G401.6 (cell line): ENCODE data around the gene ICAM1.
"Not testable (repeated sequence)": the region's sequence is repeated elsewhere in the genome, so short reads cannot be mapped to it uniquely, and the experiment has no call there.

Source experiments
- FAIRE-seq: peaks from 2 replicates; lab custom pipeline; 2012; peaks lifted over from hg19 to GRCh38; lab: Jason Lieb, UNC

ICAM1 gene

DNA sequence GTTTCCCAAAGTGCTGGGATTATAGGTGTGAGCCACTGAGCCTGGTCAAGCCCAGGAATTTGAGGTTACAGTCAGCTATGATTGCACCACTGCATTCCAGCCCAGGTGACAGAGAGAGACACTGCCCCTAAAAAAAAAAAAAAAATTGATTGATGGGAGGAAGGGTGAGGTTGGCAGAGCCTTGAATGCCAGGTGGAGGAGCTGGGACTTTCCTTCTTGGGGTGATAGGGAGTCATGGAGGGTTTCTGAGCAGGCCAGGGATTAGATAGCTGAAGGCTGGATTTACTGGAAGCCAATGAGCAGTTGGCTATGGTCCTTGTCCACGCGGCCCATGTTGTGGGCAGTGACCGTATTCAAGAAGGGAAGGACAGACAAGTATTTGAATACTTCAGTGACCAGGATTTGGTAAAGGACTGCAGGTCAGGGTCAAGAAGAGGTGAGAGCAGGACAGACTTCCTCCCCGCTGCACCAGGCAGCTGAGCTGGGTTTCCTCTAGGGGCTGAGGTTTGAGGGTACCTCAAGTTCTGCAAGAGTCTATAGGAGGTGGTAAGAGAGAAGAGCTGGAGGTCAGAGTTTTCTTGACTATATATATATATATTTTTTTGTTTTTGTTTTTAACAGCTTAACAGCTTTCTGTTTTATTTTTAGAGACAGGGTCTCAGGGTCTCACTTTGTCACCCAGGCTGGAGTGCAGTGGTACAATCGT is 9.0 kb downstream of the ICAM1 start:
- no peak for FAIRE-seq

DNA sequence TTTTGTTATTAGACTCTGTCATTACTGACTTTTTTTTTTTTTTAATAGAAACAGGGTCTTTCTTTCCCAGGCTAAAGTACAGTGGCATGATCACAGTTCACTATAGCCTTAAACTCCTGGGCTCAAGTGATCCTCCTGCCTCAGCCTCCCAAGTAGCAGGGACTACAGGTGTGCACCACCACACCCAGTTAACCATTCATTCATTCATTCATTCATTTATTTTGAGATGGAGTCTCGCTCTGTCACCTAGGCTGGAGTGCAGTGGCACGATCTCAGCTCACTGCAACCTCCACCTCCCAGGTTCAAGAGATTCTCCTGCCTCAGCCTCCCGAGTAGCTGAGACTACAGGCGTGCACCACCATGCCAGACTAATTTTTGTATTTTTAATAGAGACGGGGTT is 11.1 kb downstream of the ICAM1 start:
- not testable (repeated sequence) for FAIRE-seq

GRCh38 chr19:10283301-10284064 is 12.6 kb downstream of the ICAM1 start:
- FAIRE-seq: no peak

DNA sequence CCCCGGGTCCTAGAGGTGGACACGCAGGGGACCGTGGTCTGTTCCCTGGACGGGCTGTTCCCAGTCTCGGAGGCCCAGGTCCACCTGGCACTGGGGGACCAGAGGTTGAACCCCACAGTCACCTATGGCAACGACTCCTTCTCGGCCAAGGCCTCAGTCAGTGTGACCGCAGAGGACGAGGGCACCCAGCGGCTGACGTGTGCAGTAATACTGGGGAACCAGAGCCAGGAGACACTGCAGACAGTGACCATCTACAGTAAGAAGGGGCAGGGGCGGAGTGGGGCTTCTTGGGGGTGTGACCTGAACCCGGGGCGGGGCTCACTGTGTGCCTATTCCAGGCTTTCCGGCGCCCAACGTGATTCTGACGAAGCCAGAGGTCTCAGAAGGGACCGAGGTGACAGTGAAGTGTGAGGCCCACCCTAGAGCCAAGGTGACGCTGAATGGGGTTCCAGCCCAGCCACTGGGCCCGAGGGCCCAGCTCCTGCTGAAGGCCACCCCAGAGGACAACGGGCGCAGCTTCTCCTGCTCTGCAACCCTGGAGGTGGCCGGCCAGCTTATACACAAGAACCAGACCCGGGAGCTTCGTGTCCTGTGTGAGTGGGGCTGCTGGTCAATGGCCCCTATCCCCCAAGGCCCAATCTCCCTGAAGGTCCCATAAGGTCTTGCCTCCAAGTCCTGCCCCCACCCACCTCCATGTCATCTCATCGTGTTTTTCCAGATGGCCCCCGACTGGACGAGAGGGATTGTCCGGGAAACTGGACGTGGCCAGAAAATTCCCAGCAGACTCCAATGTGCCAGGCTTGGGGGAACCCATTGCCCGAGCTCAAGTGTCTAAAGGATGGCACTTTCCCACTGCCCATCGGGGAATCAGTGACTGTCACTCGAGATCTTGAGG is 13.4 kb downstream of the ICAM1 start:
- no peak for FAIRE-seq

GRCh38 chr19:10284960-10285278 is 14.0 kb downstream of the ICAM1 start:
- no peak for FAIRE-seq

GRCh38 chr19:10285393-10285792 is 14.5 kb downstream of the ICAM1 start:
- FAIRE-seq: no peak

DNA sequence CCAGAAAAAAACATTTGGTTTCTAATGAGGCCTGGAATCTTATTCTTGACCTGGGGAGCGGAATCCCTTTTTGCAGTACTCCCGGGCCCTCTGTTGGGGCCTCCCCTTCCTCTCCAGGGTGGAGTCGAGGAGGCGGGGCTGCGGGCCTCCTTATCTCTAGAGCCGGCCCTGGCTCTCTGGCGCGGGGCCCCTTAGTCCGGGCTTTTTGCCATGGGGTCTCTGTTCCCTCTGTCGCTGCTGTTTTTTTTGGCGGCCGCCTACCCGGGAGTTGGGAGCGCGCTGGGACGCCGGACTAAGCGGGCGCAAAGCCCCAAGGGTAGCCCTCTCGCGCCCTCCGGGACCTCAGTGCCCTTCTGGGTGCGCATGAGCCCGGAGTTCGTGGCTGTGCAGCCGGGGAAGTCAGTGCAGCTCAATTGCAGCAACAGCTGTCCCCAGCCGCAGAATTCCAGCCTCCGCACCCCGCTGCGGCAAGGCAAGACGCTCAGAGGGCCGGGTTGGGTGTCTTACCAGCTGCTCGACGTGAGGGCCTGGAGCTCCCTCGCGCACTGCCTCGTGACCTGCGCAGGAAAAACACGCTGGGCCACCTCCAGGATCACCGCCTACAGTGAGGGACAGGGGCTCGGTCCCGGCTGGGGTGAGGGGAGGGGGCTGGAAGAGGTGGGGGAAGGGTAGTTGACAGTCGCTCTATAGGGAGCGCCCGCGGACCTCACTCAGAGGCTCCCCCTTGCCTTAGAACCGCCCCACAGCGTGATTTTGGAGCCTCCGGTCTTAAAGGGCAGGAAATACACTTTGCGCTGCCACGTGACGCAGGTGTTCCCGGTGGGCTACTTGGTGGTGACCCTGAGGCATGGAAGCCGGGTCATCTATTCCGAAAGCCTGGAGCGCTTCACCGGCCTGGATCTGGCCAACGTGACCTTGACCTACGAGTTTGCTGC is 16.1 kb downstream of the ICAM1 start, which contains the start of gene ICAM4:
Gene ICAM4 (plus strand): TSS at position 153 of the 935 bp plus-strand sequence. CDS start 58 bp downstream, at position 211.
- FAIRE-seq: peak; percentile 45

- peak; percentile 87 for FAIRE-seq
Observed at GRCh38 chr19:10288662-10289166, 17.8 kb downstream of the ICAM1 start.

DNA sequence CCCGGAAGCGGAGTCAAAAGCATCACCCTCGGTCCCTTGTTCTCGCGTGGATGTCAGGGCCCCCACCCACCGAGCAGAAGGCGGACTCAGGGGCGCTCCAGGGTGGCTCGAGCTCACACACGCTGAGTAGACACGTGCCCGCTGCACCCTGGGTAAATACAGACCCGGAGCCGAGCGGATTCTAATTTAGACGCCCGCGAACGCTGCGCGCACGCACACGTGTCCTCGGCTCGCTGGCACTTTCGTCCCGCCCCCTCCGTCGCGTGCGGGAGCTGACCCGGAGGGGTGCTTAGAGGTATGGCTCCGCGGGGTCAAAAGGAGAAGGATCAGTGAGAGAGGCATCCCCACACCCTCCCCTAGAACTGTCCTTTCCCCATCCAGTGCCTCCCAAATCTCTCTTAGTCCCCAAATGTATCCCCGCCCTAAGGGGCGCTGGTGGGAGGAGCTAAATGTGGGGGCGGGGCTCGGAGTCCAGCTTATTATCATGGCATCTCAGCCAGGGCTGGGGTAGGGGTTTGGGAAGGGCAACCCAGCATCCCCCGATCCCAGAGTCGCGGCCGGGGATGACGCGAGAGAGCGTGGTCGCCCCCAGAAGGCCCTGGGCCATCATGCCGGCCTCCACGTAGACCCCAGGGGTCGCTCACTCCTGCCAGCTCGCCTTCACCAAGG is 18.4 kb downstream of the ICAM1 start:
- peak; percentile 23 for FAIRE-seq

DNA sequence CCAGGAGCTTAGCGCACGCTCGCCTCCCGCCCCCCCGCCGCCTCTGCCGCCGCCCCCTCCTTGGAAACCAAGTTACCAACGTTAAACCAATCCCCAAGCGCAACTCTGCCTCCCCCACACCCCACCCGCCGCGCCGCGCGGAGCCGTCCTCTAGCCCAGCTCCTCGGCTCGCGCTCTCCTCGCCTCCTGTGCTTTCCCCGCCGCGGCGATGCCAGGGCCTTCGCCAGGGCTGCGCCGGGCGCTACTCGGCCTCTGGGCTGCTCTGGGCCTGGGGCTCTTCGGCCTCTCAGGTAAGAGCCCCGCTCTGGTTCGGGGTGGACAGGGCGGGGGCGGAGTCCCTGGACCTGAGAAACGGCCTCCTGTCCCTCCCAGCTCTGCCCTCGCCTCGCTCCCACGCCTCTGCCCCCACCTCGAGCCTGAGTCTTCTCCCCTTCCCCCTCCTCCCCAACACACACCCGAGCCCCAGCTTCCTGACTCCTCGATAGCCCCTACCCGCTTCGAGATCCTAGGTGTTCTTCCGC is 19.0 kb downstream of the ICAM1 start, which contains the start of gene ICAM5:
Gene ICAM5 (plus strand): TSS at position 117 of the 521 bp plus-strand sequence. CDS start 92 bp downstream, at position 209.
- no peak for FAIRE-seq

GRCh38 chr19:10290357-10290875 is 19.5 kb downstream of the ICAM1 start:
- FAIRE-seq: no peak

DNA sequence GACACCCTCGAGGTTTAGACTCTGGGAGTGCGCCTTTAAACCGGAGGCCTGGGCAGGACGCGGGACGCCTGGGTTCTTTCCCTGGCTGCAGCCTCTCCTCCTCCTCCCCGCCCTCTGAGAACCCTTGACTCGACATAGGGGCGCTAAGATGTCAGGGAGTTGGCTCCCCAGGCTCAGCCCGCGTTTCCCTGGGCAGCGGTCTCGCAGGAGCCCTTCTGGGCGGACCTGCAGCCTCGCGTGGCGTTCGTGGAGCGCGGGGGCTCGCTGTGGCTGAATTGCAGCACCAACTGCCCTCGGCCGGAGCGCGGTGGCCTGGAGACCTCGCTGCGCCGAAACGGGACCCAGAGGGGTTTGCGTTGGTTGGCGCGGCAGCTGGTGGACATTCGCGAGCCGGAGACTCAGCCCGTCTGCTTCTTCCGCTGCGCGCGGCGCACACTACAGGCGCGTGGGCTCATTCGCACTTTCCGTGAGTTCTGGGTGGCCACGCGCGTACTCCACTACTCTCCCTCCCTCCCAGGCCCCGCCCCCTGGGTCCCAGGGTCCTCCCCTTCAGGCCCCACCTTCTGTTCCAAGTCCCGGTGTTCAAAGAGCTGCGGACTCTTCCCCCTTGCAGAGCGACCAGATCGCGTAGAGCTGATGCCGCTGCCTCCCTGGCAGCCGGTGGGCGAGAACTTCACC is 20.1 kb downstream of the ICAM1 start:
- FAIRE-seq: no peak

GRCh38 chr19:10291554-10292205 is 20.8 kb downstream of the ICAM1 start:
- no peak for FAIRE-seq

- no peak for FAIRE-seq
Observed at GRCh38 chr19:10292206-10292788, 21.4 kb downstream of the ICAM1 start.

DNA sequence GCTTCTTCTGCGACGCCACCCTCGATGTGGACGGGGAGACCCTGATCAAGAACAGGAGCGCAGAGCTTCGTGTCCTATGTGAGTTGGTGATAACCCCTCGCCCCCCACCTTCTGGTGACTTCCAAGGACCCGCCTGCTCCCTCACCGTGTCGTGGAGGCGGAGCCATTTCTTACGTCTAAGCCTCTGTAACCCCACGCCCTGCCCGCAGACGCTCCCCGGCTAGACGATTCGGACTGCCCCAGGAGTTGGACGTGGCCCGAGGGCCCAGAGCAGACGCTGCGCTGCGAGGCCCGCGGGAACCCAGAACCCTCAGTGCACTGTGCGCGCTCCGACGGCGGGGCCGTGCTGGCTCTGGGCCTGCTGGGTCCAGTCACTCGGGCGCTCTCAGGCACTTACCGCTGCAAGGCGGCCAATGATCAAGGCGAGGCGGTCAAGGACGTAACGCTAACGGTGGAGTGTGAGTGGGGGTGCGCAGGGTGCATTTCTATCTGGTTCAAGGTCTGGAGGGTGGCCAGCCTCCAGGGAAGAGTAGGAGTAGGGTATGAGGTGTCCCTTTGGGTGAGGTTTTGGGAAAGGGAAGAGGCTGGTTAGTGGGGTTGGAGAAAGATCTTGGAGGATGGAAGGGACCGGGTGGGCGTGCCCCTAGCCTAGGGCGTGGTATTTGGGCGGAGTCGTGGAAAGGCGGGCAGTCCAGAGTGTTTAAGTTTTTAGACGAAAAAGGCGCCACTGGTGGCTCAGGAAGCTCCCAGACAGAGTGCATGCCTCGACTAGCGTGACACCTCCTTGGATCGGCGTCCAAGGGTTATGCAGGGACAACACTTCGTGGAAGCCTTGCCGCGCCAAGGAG is 22.1 kb downstream of the ICAM1 start:
- FAIRE-seq: no peak

DNA sequence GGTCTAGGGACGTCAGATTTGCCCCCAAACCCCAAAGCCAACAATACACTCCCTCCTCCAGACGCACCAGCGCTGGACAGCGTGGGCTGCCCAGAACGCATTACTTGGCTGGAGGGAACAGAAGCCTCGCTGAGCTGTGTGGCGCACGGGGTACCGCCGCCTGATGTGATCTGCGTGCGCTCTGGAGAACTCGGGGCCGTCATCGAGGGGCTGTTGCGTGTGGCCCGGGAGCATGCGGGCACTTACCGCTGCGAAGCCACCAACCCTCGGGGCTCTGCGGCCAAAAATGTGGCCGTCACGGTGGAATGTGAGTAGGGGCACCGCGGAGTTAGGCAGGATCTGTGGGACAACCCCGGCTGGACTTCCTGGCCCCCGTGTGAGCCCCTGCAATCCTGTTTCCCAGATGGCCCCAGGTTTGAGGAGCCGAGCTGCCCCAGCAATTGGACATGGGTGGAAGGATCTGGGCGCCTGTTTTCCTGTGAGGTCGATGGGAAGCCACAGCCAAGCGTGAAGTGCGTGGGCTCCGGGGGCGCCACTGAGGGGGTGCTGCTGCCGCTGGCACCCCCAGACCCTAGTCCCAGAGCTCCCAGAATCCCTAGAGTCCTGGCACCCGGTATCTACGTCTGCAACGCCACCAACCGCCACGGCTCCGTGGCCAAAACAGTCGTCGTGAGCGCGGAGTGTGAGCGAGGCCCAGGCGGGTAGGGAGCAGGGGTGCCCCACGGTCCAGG is 22.9 kb downstream of the ICAM1 start:
- no peak for FAIRE-seq

- FAIRE-seq: no peak
Observed at GRCh38 chr19:10294368-10294697, 23.4 kb downstream of the ICAM1 start.
